ENCODE data around the gene YOD1.

Gene YOD1

DNA sequence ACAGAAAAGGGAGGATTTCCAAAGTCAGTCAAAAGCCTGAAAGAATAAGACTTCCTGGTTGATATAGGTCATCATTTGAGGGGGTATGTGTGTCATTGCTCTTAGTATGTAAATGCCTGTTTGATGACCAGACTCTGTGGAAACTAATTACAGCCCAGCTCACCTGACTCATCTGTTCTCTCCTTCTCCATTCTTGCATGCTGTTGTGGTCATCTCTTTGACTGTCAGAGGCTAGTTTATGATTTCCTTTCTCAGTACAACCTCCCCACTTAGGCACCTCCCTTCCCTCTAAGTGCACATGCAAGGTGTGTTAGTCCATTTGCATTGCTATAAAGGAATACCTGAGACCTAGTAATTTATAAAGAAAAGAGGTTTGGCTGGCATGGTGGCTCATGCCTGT lies 16.0 kb downstream of the YOD1 start:
- TF ChIP-seq, protein P1, sequence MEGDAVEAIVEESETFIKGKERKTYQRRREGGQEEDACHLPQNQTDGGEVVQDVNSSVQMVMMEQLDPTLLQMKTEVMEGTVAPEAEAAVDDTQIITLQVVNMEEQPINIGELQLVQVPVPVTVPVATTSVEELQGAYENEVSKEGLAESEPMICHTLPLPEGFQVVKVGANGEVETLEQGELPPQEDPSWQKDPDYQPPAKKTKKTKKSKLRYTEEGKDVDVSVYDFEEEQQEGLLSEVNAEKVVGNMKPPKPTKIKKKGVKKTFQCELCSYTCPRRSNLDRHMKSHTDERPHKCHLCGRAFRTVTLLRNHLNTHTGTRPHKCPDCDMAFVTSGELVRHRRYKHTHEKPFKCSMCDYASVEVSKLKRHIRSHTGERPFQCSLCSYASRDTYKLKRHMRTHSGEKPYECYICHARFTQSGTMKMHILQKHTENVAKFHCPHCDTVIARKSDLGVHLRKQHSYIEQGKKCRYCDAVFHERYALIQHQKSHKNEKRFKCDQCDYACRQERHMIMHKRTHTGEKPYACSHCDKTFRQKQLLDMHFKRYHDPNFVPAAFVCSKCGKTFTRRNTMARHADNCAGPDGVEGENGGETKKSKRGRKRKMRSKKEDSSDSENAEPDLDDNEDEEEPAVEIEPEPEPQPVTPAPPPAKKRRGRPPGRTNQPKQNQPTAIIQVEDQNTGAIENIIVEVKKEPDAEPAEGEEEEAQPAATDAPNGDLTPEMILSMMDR (IDR thresholded peaks at IDR 0.05; ENCODE audit: control insufficient read depth, insufficient read depth, low read depth, low read length, missing control alignments): no peak
- DNase-seq (ENCODE audit: low read depth): peak; percentile 42
- H3K4me3 ChIP-seq (ENCODE audit: control insufficient read depth, low read depth, low read length): no peak overlapping the region

DNA sequence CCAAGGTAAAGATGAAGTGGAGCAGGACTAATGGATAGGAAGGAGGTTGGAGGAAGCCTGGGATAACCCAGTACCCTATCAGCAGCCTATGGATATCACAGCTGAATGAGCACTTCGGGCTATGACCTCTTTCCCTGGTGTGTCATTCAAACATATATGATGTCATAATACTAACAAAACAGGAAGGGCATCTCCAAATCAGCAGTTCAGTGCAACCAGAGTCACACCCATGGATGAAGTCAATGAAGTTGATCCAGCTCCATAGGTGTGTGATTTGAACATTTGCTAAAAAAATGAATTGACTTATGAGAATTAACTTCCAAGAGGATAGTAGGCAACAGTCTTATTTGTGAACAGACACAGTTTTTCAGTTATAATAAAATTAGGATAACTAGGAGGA lies 16.8 kb downstream of the YOD1 start:
- TF ChIP-seq, protein P1 (IDR thresholded peaks at IDR 0.05; ENCODE audit: control insufficient read depth, insufficient read depth, low read depth, low read length, missing control alignments): no peak
- no peak overlapping the region for H3K4me3 ChIP-seq (ENCODE audit: control insufficient read depth, low read depth, low read length)
- no peak for DNase-seq (ENCODE audit: low read depth)

DNA sequence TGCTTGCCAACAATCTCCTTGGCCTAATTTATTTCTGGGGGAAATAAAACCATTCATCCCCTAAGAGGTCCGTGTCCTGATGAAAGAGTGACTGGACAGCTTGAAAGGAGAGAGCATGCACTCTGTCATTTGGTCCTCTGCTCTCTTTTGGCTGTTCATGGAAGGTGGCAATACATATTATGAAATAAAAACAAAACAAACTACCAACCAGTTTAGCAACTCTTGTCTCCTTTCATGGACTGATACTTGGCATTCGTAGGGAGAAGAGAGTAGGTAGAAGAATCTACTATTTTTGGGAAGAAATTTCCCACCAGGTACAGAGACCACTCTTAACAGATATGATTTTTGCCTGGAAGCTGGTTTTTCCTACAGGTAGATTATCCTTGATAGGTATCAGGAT lies 17.7 kb downstream of the YOD1 start:
- H3K4me3 ChIP-seq (ENCODE audit: control insufficient read depth, low read depth, low read length): no peak overlapping the region
- DNase-seq (ENCODE audit: low read depth): no peak
- TF ChIP-seq, protein P1 (IDR thresholded peaks at IDR 0.05; ENCODE audit: control insufficient read depth, insufficient read depth, low read depth, low read length, missing control alignments): no peak

DNA sequence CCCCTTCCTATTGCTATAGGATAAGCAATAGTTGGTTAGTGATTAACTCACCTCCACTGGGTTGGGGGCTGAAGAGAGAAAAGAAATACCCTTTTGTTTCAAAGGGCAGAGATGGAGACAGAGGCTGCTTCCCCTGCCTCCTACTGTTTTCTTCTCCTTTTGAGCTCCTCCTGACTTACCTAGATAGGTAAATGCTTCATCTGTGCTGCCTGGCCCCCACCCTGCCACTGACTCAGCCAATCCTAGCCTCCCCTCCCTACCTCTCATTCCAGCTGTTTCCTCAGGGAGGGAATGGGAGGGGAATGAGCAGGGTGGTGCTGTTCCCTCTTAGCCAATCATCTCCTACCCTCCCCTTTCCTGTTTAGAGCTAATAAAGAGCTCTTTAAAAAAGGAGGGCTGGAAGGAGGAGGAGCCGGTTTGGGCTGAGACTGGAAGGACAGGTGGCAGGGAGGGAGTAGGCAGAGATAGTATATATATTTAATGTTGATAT lies 18.4 kb downstream of the YOD1 start, which contains the start of gene C1orf116:
Gene C1orf116, minus strand, starts transcription at position 229 of the 490 bp plus-strand sequence. CDS start 5,158 bp downstream, outside the sequence.
- H3K4me3 ChIP-seq (ENCODE audit: control insufficient read depth, low read depth, low read length): no peak within 1 kb of the TSS
- TF ChIP-seq, protein P1 (IDR thresholded peaks at IDR 0.05; ENCODE audit: control insufficient read depth, insufficient read depth, low read depth, low read length, missing control alignments): no peak
- no peak for DNase-seq (ENCODE audit: low read depth)

DNA sequence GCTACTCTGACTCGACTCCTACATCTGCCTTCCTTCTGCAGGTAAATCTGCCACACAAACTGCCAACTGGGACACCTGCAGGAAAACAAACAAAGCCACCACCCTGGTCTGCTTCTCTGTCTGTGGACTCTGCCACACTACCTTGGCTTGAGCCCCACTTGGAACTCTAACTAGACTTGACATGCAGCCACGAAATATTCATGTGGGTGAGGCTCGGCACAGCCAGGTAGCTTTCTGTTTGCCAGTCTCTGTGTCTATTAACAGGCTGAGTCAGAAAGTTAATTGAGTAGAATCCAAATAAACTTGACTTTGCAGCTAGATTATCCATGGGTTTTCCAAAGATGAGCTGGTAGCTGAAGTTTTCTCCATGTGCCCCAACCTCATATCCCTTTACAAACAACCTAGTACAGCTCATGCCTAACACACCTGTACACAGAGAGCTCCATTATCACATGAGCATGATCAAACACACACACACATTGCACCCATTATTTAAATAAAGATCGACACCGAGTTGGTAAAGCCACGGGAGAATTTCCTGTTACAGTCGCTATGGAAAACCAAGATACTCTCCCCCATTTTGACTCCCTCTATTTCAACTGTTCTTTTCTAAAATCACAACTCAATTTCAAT lies 19.3 kb downstream of the YOD1 start:
- no peak overlapping the region for H3K4me3 ChIP-seq (ENCODE audit: control insufficient read depth, low read depth, low read length)
- no peak for DNase-seq (ENCODE audit: low read depth)
- TF ChIP-seq, protein P1 (IDR thresholded peaks at IDR 0.05; ENCODE audit: control insufficient read depth, insufficient read depth, low read depth, low read length, missing control alignments): no peak

DNA sequence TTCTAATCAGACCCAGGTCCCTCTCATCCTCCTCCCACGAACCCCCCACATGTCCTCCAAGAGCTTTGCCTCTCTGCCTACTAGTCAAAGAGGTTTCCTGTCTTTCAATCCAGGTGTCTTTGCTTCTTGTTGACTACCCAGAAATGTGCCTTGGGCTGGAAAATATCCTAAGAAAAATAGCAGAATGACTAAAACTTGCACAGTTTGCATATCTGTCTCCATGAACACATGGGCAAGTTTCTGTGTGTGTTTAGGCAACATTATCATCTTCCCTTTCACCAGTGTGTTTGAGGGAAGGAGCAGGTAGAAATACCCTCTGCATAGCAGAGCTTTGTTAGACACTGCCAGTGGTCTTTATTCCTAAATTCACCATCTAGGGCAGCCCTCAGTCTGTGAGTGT lies 20.0 kb downstream of the YOD1 start:
- TF ChIP-seq, protein P1 (IDR thresholded peaks at IDR 0.05; ENCODE audit: control insufficient read depth, insufficient read depth, low read depth, low read length, missing control alignments): no peak
- DNase-seq (ENCODE audit: low read depth): no peak
- no peak overlapping the region for H3K4me3 ChIP-seq (ENCODE audit: control insufficient read depth, low read depth, low read length)
